SJCRH30 (cell line): ENCODE data around the gene PRSS3. TPM values are rescaled to one million over a fixed set of nuclear protein-coding genes. Genes with fewer than 3 reads are reported as not detected.
A peak's percentile ranks its signal among the peaks of the same experiment; 100 is the strongest.
"Not testable (repeated sequence)": the region's sequence is repeated elsewhere in the genome, so short reads cannot be mapped to it uniquely, and the experiment has no call there.

Source experiments
- DNase-seq, 2 experiments: peaks; one replicate each; pipeline ENCODE4 v3.0.0-alpha.2; 2015 to 2020
- H3K27ac ChIP-seq: fragments of 250-450 bp; sonication (Bioruptor Pico); 2 replicates; pipeline ENCODE4 v1.5.1; 2020; ENCODE audit warnings: mild to moderate bottlenecking, moderate library complexity
- H3K27me3 ChIP-seq: fragments of 250-450 bp; sonication (Bioruptor Pico); 2 replicates; pipeline ENCODE4 v1.5.1; 2020; ENCODE audit warnings: mild to moderate bottlenecking, moderate library complexity
- H3K36me3 ChIP-seq: fragments of 250-450 bp; sonication (Bioruptor Pico); 2 replicates; pipeline ENCODE4 v1.5.1; 2020; ENCODE audit warnings: mild to moderate bottlenecking, moderate library complexity
- H3K4me1 ChIP-seq: fragments of 250-450 bp; sonication (Bioruptor Pico); 2 replicates; pipeline ENCODE4 v1.5.1; 2020; ENCODE audit warnings: mild to moderate bottlenecking, moderate library complexity
- H3K4me3 ChIP-seq: fragments of 250-450 bp; sonication (Bioruptor Pico); 2 replicates; pipeline ENCODE4 v1.5.1; 2020; ENCODE audit warnings: mild to moderate bottlenecking, moderate library complexity
- H3K9me3 ChIP-seq: fragments of 250-450 bp; sonication (Bioruptor Pico); replicated peaks from 2 replicates; pipeline ENCODE4 v1.5.1; 2020; ENCODE audit warnings: mild to moderate bottlenecking, moderate library complexity
- total RNA-seq: library from RNA; depleted of rRNA; stranded (reverse); fragments of >200 nt; shearing (Covaris generic); gene quantifications from 2 replicates; pipeline ENCODE4 v1.2.3, GENCODE V29; 2014

PRSS3 gene
- total RNA-seq, 1 experiment from 2014 or later: not detected

- H3K4me1 ChIP-seq: no peaks in the 10 kb centered on the region
- H3K9me3 ChIP-seq: no peaks in the 10 kb centered on the region
- no peaks in the 10 kb centered on the region for H3K36me3 ChIP-seq
- H3K27me3 ChIP-seq: no peaks in the 10 kb centered on the region
- no peak overlapping the region for H3K27ac ChIP-seq
- DNase-seq: no peak
- no peak overlapping the region for H3K4me3 ChIP-seq
Observed at GRCh38 chr9:33776578-33776977, 18.8 kb upstream of the PRSS3 start.

GRCh38 chr9:33778700-33779351, 16.5 kb upstream of the PRSS3 start:
- peak; percentile 45 to 73 for DNase-seq
- Histone ChIP-seq H3K4me1 (no peaks in the 10 kb centered on the region), H3K27me3 (no peaks in the 10 kb centered on the region), H3K27ac (no peak overlapping the region), H3K4me3 (no peak overlapping the region), H3K36me3 (no peaks in the 10 kb centered on the region), H3K9me3 (no peaks in the 10 kb centered on the region)

DNA sequence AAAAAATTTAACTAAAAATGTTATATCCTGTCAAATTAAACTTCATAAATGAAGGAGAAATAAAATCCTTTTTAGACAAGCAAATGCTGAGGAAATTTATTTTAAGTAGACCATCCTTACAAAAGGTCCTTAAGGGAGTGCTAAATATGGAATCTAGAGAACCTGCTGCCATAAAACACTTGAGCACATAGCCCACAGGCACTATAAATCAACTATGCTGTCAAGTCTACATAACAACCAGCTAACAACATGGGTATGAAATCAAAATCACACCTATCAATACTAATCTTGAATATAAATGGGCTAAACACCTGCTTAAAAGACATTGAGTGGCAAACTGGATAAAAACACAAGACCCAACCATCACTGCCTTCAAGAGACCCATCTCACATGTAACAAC, 15.1 kb upstream of the PRSS3 start:
- Histone ChIP-seq H3K4me1 (no peaks in the 10 kb centered on the region), H3K9me3 (no peaks in the 10 kb centered on the region), H3K4me3 (no peak overlapping the region), H3K27ac (no peak overlapping the region), H3K36me3 (no peaks in the 10 kb centered on the region), H3K27me3 (no peaks in the 10 kb centered on the region)
- DNase-seq: no peak

DNA sequence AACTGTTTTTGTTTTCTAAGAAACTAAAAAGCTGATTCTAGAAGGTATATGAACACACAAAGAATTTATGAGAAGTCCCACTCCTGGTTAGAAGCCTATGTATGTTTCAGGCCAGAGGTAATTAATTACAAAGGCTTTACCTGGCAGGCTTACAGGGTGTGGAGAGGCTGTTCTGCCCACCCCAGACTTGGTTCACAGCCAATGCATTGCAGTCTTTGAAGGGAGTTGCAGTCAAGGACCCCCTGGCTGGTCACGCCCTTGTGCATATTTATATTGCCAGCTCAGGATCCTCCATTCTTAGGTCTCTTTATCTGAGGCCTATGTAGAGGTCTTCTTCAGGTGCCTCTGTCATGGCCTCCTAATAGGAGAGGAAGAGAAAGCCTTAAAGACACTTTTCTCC, 13.6 kb upstream of the PRSS3 start:
- no peaks in the 10 kb centered on the region for H3K36me3 ChIP-seq
- no peak overlapping the region for H3K4me3 ChIP-seq
- no peaks in the 10 kb centered on the region for H3K27me3 ChIP-seq
- DNase-seq: no peak
- no peak overlapping the region for H3K27ac ChIP-seq
- H3K9me3 ChIP-seq: no peaks in the 10 kb centered on the region
- no peaks in the 10 kb centered on the region for H3K4me1 ChIP-seq

- no peaks in the 10 kb centered on the region for H3K27me3 ChIP-seq
- no peak for DNase-seq
- H3K27ac ChIP-seq: no peak overlapping the region
- no peaks in the 10 kb centered on the region for H3K9me3 ChIP-seq
- H3K36me3 ChIP-seq: no peaks in the 10 kb centered on the region
- H3K4me1 ChIP-seq: no peaks in the 10 kb centered on the region
- H3K4me3 ChIP-seq: no peak overlapping the region
Observed at GRCh38 chr9:33782395-33783152, 12.8 kb upstream of the PRSS3 start.

DNA sequence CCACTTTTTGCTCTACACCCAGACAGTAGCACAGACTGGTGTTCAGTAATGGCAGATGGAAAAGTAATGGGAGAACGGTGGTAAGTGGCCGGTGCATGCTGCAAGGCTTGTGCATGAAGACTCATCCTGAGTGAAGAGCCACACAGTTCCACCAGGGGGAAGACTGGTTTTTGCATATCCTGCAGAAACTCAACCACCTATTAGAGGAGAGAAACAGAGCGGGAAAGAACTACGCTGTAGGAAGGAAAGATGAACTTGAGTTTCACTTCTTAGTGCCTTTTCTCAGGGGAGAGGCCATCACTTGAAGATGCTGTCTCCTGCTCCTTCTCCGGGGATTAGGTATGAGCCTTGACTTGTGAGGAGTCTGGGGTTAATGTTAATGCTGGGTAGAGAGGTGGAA, 9.4 kb upstream of the PRSS3 start:
- no peak overlapping the region for H3K27ac ChIP-seq
- no peaks in the 10 kb centered on the region for H3K9me3 ChIP-seq
- no peaks in the 10 kb centered on the region for H3K27me3 ChIP-seq
- no peaks in the 10 kb centered on the region for H3K36me3 ChIP-seq
- no peaks in the 10 kb centered on the region for H3K4me1 ChIP-seq
- DNase-seq: no peak
- H3K4me3 ChIP-seq: no peak overlapping the region

GRCh38 chr9:33786681-33787080, 8.7 kb upstream of the PRSS3 start:
- Histone ChIP-seq H3K27ac (no peak overlapping the region), H3K4me3 (no peak overlapping the region), H3K27me3 (no peaks in the 10 kb centered on the region), H3K36me3 (no peaks in the 10 kb centered on the region), H3K4me1 (no peaks in the 10 kb centered on the region), H3K9me3 (no peaks in the 10 kb centered on the region)
- DNase-seq: no peak

- H3K27me3 ChIP-seq: no peaks in the 10 kb centered on the region
- DNase-seq: no peak
Observed at GRCh38 chr9:33787839-33788238, 7.5 kb upstream of the PRSS3 start.

DNA sequence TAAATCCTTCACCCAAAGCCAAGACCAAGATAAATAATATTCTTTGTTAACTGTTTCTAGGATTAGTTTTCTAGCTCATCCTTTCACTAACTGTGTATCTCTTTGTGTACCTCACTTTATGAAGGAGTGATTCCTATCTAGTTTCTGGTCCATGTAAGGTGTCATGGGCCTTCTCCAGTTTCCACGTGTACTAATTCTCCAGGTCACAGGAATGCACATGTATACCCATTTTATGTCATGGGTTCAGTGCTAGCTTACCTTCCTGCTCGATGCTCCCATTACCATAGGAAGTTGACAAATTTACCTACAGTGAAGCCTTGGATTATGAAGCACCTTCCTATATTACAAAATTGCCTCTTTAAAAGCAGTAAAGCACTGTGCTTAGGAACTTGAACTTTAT, 5.9 kb upstream of the PRSS3 start:
- not testable (repeated sequence) for DNase-seq, H3K4me3 ChIP-seq, H3K27ac ChIP-seq, H3K4me1 ChIP-seq, H3K9me3 ChIP-seq, H3K27me3 ChIP-seq, H3K36me3 ChIP-seq

More at GRCh38 chr9:33787839-33788238, 7.5 kb upstream of the PRSS3 start:
- Histone ChIP-seq H3K9me3 (no peaks in the 10 kb centered on the region), H3K27ac (no peak overlapping the region), H3K4me3 (no peak overlapping the region), H3K36me3 (no peaks in the 10 kb centered on the region), H3K4me1 (no peaks in the 10 kb centered on the region)

GRCh38 chr9:33791117-33791516, 4.2 kb upstream of the PRSS3 start:
- DNase-seq: no peak
- H3K27me3 ChIP-seq: no peaks in the 10 kb centered on the region
- H3K36me3 ChIP-seq: no peaks in the 10 kb centered on the region
- H3K4me3 ChIP-seq: no peak overlapping the region
- no peaks in the 10 kb centered on the region for H3K4me1 ChIP-seq
- H3K9me3 ChIP-seq: no peaks in the 10 kb centered on the region
- H3K27ac ChIP-seq: no peak overlapping the region

DNA sequence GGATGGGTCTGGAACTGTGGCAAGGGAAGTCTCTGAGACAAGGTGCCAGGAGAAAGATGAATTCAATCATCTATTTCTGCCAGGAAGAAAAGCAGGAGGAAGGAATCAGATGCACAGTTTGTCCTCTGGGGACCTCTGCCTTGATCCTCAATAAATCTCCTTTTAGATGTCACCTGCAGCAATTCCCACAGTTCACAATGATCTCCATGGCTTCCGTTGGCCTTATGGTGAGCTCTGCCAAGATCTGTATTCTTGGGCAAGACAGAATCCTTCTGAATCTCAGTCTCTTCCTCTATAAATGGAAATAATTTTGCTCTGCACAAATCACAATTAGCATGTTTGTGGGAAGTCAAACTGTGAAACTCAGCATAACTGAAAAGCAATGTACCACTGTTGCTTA, 1.9 kb upstream of the PRSS3 start:
- not testable (repeated sequence) for H3K9me3 ChIP-seq, H3K27ac ChIP-seq, H3K27me3 ChIP-seq, H3K4me3 ChIP-seq, H3K36me3 ChIP-seq, DNase-seq, H3K4me1 ChIP-seq

- H3K36me3 ChIP-seq: no peaks in the 10 kb centered on the region
Observed at GRCh38 chr9:33794560-33794959, 801 bp upstream of the PRSS3 start.

DNA sequence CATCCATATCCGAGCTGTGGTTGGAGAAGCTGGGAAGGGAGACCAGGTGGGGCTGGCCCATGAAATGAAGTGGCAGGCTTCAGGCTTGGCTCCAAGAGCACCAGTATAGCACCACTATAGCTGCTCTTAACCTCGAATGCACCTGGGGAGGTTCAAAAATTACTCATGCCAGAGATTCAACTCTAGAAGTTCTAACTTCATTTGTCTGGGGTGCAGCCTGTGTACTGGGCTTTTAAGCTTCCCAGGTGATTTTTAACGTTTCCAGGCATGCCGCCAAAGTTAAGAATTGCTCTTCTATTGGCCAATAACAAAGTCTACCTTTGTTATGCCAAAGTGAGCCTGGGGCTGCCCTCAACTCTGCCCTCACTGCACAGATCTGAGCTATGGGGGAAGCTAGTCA, 458 bp downstream of the PRSS3 start:
- Histone ChIP-seq H3K27ac (no peak overlapping the region), H3K9me3 (no peaks in the 10 kb centered on the region), H3K27me3 (no peaks in the 10 kb centered on the region), H3K4me3 (no peak overlapping the region), H3K4me1 (no peaks in the 10 kb centered on the region), H3K36me3 (no peaks in the 10 kb centered on the region)
- DNase-seq: no peak

More at GRCh38 chr9:33794560-33794959, 801 bp upstream of the PRSS3 start:
- no peaks in the 10 kb centered on the region for H3K4me1 ChIP-seq
- H3K27me3 ChIP-seq: no peaks in the 10 kb centered on the region
- H3K4me3 ChIP-seq: no peak overlapping the region
- no peak for DNase-seq
- no peak overlapping the region for H3K27ac ChIP-seq
- no peaks in the 10 kb centered on the region for H3K9me3 ChIP-seq

- H3K27me3 ChIP-seq, H3K9me3 ChIP-seq, DNase-seq: not testable (repeated sequence)
Observed at GRCh38 chr9:33796679-33797078, 1.3 kb downstream of the PRSS3 start.

GRCh38 chr9:33797837-33798236, 2.5 kb downstream of the PRSS3 start:
- H3K27ac ChIP-seq: no peak overlapping the region
- no peaks in the 10 kb centered on the region for H3K27me3 ChIP-seq

More at GRCh38 chr9:33796679-33797078, 1.3 kb downstream of the PRSS3 start:
- not testable (repeated sequence) for H3K36me3 ChIP-seq, H3K4me3 ChIP-seq, H3K27ac ChIP-seq, H3K4me1 ChIP-seq

DNA sequence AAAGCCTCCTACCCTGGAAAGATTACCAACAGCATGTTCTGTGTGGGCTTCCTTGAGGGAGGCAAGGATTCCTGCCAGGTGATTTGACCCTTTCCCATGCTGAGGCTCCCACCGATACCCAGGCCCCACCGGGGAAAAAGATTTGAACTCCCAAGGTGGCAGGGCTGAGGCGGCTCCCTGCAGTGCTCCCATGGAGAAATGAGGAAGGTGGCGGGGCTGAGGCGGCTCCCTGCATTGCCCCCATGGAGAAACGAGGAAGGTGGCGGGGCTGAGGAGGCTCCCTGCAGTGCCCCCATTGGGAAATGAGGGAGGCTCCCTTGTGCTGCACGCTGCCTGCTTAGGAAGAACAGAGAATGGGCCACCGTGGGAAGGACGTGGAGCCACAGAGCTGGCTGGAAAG, 3.2 kb downstream of the PRSS3 start:
- no peak for DNase-seq
- Histone ChIP-seq H3K4me3 (no peak overlapping the region), H3K27me3 (no peaks in the 10 kb centered on the region), H3K36me3 (no peaks in the 10 kb centered on the region), H3K27ac (no peak overlapping the region), H3K4me1 (no peaks in the 10 kb centered on the region), H3K9me3 (no peaks in the 10 kb centered on the region)

More at GRCh38 chr9:33797837-33798236, 2.5 kb downstream of the PRSS3 start:
- DNase-seq: no peak
- Histone ChIP-seq H3K4me1 (no peaks in the 10 kb centered on the region), H3K4me3 (no peak overlapping the region), H3K9me3 (no peaks in the 10 kb centered on the region), H3K36me3 (no peaks in the 10 kb centered on the region)
